Lower leg skin (tissue), 3 donors: ENCODE measurements around the gene CDON.

ENCODE experiments used
- CTCF ChIP-seq, 3 donors: fragments of 450-650 bp; IDR thresholded peaks; one replicate each; pipeline ENCODE4 v1.5.1; 2016; ENCODE audit warnings: antibody characterized with exemption in 3 of 3, mild to moderate bottlenecking in 3 of 3, moderate library complexity in 2 of 3
- POLR2A ChIP-seq, 2 donors: fragments of 450-650 bp; IDR thresholded peaks; one replicate each; pipeline ENCODE4 v1.6.1; 2016 to 2017; ENCODE audit warnings: antibody characterized with exemption in 2 of 2, mild to moderate bottlenecking in 1 of 2, moderate library complexity in 1 of 2

- TF ChIP-seq CTCF (IDR thresholded peaks at IDR 0.05) (no peak), POLR2A (IDR thresholded peaks at IDR 0.05) (no peak)
These were observed 107.6 kb downstream of the CDON start for GRCh38 chr11:125954945-125955640.
